ENCODE results near the gene NELFE. TPM values are rescaled to one million over a fixed set of nuclear protein-coding genes. Genes with fewer than 3 reads are reported as not detected.

NELFE gene
- total and polyA plus RNA-seq, 2 of the 13 experiments (the other 11 are each of a cell fraction or from before 2014, with no cell fraction given): 51.3 to 69.8 TPM

- peaks cover 9% of the 10 kb centered on the region for H3K4me1 ChIP-seq (ENCODE audit: insufficient read depth, low read length)
- DNase-seq (ENCODE audit: low spot score) (no peak), FAIRE-seq (no peak), ATAC-seq (no peak)
- no TSS peak for BruUV-seq (replicated peaks)
- H3K4me2 ChIP-seq (ENCODE audit: low read depth, low read length): no peak overlapping the region
- intact Hi-C loops (cut with micrococcal nuclease; ENCODE audit: unreplicated experiment) (no loop called here), in situ Hi-C loops (cut with HindIII; ENCODE audit: extremely low pct_ligation_motif_present, low pct_unique_long_range_greater_than_20kb) (no loop called here)
- no peak overlapping the region for H3K4me3 ChIP-seq (replicated peaks in 1 of 3; ENCODE audit: insufficient read depth in 1 of 3, low read depth in 2 of 3, low read length in 3 of 3)
- H3K9ac ChIP-seq (ENCODE audit: insufficient read depth, low read depth, low read length): no peak overlapping the region
- WGBS (ENCODE audit: low lambda C conversion rate): 91% methylated on average over 10 of the region's 13 CpGs
- ChIA-PET CTCF (ENCODE audit: low intra/inter-chr PET ratio, low total read pairs) (no interaction called here), POLR2A (interaction anchor here (0.8 to 1.7 kb wide), 2 partner anchors 8 to 20 kb away, joined by 3 to 5 read pairs; partner anchors contain the start of gene CFB)
- H3K27me3 ChIP-seq (ENCODE audit: control insufficient read depth in 1 of 2, insufficient read depth in 2 of 2, low read length in 2 of 2): no peaks in the 10 kb centered on the region
- peaks cover 3% of the 10 kb centered on the region for H3K79me2 ChIP-seq (ENCODE audit: insufficient read depth, low read length)
- H3K36me3 ChIP-seq (replicated peaks in 1 of 2; ENCODE audit: control insufficient read depth in 1 of 2, insufficient read depth in 2 of 2, low read length in 2 of 2): peaks cover 57 to 91% of the 10 kb centered on the region in 2 experiments
- H4K20me1 ChIP-seq (ENCODE audit: insufficient read depth, low read length): no peaks in the 10 kb centered on the region
- no peak overlapping the region for H3K27ac ChIP-seq (ENCODE audit: extremely low read length, insufficient read depth, low read length)
- H2AFZ ChIP-seq (ENCODE audit: low read length): no peak overlapping the region
- H3K9me3 ChIP-seq (ENCODE audit: low read length): no peaks in the 10 kb centered on the region
- TF ChIP-seq ZNF329 (CRISPR knock-in tag; IDR thresholded peaks at IDR 0.05; ENCODE audit: low read depth) (no peak), ZNF670 (CRISPR knock-in tag; IDR thresholded peaks at IDR 0.05; ENCODE audit: borderline replicate concordance) (no peak), ZNF350 (CRISPR knock-in tag; IDR thresholded peaks at IDR 0.05; ENCODE audit: borderline replicate concordance, low read depth) (no peak), ZBTB34 (CRISPR knock-in tag; IDR thresholded peaks at IDR 0.05) (no peak), ZNF574 (CRISPR knock-in tag; IDR thresholded peaks at IDR 0.05) (no peak), ZNF280B (CRISPR knock-in tag; IDR thresholded peaks at IDR 0.05; ENCODE audit: borderline replicate concordance) (no peak), ZSCAN9 (CRISPR knock-in tag; IDR thresholded peaks at IDR 0.05; ENCODE audit: borderline replicate concordance) (no peak), E2F5 (CRISPR knock-in tag; conservative IDR thresholded peaks at IDR 0.05) (no peak), CEBPZ (IDR thresholded peaks at IDR 0.05; ENCODE audit: low read length) (no peak), ZSCAN22 (CRISPR knock-in tag; IDR thresholded peaks at IDR 0.05) (no peak), TFE3 (CRISPR knock-in tag; IDR thresholded peaks at IDR 0.05) (no peak), ZNF768 (CRISPR knock-in tag; IDR thresholded peaks at IDR 0.05) (peak; percentile 9; the same call in 1 of the 2 replicates), NFIB (CRISPR knock-in tag; IDR thresholded peaks at IDR 0.05; ENCODE audit: borderline replicate concordance) (no peak)
Observed at GRCh38 chr6:31965700-31966099, 6.9 kb upstream of the NELFE start.
